ENCODE results near the gene LPCAT2.

DNA sequence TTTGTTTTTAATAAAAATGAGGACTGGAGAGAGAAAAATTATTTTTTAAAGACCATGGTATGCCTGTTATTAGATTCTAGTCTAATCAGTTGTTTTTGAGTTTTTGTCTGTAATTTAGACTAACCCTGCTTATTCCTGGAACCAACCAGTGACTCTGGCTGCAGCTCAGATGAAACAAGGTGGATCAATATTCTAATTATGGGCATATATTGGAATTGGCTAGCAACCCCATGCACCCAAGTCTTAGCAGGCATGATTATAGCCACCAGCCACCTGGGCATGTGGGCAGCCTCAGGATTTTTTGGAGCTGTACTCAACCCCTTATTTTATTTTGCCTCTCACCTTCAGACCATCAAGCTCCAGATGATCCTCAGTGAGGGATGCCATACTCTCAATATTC is 125.3 kb downstream of the LPCAT2 start:
- TF ChIP-seq, protein P1, sequence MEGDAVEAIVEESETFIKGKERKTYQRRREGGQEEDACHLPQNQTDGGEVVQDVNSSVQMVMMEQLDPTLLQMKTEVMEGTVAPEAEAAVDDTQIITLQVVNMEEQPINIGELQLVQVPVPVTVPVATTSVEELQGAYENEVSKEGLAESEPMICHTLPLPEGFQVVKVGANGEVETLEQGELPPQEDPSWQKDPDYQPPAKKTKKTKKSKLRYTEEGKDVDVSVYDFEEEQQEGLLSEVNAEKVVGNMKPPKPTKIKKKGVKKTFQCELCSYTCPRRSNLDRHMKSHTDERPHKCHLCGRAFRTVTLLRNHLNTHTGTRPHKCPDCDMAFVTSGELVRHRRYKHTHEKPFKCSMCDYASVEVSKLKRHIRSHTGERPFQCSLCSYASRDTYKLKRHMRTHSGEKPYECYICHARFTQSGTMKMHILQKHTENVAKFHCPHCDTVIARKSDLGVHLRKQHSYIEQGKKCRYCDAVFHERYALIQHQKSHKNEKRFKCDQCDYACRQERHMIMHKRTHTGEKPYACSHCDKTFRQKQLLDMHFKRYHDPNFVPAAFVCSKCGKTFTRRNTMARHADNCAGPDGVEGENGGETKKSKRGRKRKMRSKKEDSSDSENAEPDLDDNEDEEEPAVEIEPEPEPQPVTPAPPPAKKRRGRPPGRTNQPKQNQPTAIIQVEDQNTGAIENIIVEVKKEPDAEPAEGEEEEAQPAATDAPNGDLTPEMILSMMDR (IDR thresholded peaks at IDR 0.05; ENCODE audit: low read depth, low read length): no peak
- no peak for TF ChIP-seq POLR2A (IDR thresholded peaks at IDR 0.05; ENCODE audit: extremely low read depth, insufficient read length)
- TF ChIP-seq, protein P2, sequence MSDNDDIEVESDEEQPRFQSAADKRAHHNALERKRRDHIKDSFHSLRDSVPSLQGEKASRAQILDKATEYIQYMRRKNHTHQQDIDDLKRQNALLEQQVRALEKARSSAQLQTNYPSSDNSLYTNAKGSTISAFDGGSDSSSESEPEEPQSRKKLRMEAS (IDR thresholded peaks at IDR 0.05; ENCODE audit: low read depth, low read length): no peak

Data from NB4 (cell line).